SK-N-MC (cell line): ENCODE data around the gene COPS7B.

ENCODE experiments used
- EZH2 ChIP-seq: fragments of 200-600 bp; sonication (generic); IDR thresholded peaks from one replicate; pipeline ENCODE4 v1.6.1; 2017; ENCODE audit warnings: antibody characterized with exemption
- FOXP2 ChIP-seq: optimal IDR thresholded peaks from 2 replicates; pipeline ENCODE3; 2011; ENCODE audit warnings: mild to moderate bottlenecking, moderate library complexity; ENCODE audit not compliant: insufficient read depth; ENCODE audit errors: extremely low read length, control extremely low read depth
- POLR2AphosphoS5 ChIP-seq: IDR thresholded peaks from 2 replicates; pipeline ENCODE4 v1.6.1; 2012; ENCODE audit warnings: mild to moderate bottlenecking, low read depth, low read length, borderline replicate concordance

DNA sequence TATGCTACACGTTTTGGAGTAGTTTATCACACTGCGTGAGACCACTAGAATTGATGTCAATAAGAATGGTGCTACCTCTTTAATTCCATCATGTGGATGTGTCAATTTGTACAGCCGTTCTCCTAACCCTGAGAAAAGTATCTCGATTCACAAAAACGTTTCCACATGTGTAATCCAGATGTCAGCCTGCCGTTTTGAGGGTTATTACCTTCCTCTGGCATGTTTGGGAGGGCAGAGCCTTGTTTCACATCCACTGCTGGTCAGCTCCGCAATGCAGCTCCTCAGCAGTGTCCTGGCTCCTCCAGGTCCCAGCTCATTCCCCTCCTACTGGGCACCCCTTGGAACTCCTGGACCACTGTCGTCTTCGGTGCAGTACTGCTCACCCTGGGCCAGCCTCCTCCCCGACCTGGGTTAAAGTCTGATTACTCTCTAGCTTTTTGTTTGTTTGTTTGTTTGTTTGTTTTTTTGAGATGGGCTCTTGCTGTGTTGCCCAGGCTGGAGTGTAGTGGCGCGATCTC is 34.6 kb downstream of the COPS7B start:
- no peak for TF ChIP-seq EZH2
- TF ChIP-seq POLR2AphosphoS5, result no peak
- TF ChIP-seq FOXP2, result no peak
